GM18520 (cell line): ENCODE results near the gene MYO9A.
"Not testable (repeated sequence)": the region's sequence is repeated elsewhere in the genome, so short reads cannot be mapped to it uniquely, and the experiment has no call there.

Experiments used
- ATAC-seq: cut with Tn5 transposase; IDR thresholded peaks from one replicate; pipeline ENCODE4 v1.9.1; 2021; ENCODE audit not compliant: unreplicated experiment

MYO9A gene

DNA sequence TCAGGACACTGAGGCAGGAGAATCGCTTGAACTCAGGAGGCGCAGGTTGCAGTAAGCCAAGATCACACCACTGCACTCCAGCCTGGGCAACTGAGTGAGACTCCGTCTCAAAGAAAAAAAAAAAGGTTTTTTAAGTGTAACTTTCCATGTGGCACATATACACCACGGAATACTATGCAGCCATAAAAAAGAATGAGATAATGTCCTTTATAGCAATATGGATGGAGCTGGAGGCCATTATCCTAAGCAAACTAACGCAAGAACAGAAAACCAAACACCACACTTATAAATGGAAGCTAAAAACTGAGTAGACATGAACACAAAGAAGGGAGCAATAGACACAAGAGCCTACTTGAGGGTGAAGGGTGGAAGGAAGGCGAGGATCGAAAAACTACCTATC, 64.7 kb downstream of the MYO9A start:
- not testable (repeated sequence) for ATAC-seq

DNA sequence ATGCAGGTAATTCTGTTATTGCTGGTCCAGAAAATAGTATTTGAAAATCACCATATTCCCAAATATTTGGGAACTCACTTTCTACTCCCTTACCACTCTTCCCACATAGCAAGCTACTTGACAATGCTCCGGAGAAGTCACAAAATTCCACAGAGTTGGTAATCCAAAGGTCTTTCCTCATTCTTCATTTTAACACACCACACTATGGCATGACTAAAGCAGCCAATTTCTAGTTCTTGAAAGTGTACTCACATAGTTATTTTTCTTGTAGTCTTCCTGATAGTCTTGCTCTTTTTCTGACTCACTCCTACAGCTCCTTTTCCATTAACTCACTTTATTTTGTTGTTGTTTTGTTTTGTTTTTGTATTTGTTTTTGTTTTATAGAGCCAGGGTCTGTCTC, 67.2 kb downstream of the MYO9A start:
- no peak for ATAC-seq

DNA sequence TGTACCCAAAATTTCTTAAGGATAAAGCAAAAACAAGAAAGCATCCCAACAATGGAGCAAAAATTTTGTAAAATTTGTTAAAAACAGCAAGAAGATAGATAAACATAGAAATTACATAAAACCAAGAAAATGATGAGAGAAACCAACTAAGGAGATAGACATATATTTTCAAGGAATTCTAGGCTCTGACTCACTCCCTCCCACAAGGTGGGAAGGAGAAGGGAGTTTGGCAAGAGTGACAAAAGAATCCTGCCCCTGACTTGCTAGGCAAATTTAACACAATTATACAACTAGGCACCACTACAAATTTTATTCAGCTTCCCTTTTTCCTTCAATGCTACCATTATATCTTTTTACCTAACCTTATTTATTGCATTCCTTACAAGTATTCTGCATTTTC, 70.9 kb downstream of the MYO9A start:
- no peak for ATAC-seq

DNA sequence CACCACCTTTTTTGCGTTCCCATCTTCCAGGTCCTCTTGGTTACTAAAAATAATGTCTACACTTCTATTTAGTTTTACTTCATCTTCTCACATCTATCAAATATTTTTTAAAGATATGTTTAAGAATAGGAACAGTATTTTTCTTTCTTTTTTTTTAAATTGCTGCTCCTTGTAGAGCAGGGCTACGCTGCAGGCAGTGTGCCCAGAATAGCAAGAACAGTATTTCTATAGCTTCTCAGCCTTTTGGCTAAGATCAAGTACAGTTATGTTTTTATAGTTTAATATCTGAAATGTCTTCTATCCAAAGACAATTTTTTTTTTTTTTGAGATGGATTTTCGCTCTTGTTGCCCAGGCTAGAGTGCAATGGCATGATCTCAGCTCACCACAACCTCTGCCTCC, 73.0 kb downstream of the MYO9A start:
- ATAC-seq = no peak

DNA sequence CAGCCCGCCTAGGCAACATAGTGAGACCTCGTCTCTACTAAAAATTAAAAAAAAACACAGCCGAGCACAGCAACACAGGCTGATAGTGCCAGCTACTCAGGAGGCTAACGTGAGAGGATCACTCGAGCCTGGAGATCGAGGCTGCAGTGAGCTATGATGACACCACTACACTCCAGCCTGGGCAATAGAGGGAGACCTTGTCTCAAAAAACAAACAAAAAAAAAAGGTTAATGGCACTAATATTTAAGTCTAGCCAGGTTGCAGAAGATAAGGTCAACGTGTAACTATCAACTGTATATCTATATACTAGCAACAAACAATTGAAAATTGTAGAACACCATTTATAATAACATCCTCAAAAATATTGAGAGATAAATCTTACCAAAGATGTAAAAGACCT, 75.1 kb downstream of the MYO9A start:
- no peak for ATAC-seq

DNA sequence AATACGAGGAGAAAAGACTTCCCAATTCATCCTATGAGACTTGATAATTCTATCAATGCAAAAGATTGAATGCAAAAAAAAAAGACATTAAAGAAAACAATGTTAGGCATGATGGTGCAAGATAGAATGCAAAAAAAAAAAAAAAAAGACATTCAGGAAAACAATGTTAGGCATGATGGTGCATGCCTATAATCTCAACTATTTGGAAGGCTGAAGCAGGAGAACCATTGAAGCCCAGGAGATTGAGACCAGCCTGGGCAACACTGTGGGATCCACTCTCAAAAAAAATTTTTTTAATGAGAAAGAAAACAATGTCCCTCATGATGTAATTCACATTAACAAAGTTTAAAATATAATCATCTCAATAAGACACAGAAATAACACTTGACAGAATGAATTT, 75.9 kb downstream of the MYO9A start:
- no peak for ATAC-seq

DNA sequence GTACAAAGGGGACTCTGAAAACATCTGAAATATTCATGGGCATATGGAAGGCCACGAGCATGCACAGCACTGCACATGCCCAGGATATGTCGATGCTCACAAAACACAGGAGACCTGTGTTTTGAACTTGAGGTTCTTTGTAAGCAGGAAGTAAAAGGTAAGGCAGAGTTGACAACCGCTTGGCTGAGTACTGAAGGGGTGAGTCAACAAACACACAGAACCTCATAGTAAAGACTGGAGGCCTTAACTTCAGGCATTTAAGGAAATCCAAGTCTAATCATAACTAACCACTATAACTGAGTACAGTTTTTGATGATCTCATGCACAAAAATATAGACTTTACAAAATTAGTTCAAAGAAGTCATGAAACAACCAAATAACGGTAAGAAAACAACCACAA, 80.6 kb downstream of the MYO9A start:
- ATAC-seq = no peak

DNA sequence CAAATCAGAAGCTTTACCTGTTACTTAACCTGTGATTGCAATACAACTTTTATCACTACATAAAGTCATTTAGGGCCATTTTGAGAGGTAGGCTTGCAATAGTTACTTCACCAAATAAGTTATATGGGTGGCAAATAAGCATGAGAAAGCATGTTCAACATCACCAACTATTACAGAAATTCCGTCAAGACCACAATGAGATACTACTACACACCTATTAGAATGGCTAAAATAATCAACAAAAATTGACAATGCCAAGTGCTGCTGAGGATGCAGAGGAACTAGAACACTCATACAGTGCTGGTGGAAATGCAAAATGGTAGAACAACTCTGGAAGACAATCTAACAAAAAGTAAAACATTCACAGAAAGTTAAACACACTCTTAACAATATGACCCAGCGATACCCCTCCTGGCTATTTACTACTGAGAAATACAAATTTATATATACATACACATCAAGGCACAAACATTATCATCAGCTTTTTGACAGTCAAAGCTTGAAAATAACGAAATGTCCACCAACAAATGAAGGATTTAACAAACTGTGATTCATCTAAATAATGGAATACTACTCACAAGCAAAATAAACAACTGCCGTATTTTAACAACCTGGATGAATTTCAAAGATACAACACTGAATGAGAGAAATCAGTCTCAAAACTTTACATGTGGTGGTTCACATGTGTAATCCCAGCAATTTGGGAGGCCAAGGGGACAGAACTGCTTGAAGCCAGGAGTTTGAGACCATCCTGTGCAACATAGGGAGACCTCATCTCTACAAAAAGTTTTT, 82.9 kb downstream of the MYO9A start:
- no peak for ATAC-seq

DNA sequence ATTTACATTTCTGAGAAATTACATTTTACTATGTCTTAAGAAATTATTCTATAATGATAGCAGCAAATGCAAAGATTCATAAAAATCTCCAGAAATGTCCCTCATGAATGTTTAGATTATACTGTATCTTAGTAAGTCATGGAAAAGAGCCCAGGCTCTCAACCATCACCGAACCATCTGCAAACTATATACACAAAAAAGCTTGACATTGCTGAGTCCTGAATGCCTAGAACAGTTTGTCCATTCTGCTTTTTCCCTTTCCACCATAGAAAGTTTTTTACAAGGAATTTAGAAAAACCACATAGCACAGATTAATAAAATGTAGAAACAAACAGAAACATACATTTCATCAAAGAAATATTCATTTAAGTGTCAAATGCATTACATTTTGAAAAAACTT, 83.6 kb downstream of the MYO9A start:
- no peak for ATAC-seq

DNA sequence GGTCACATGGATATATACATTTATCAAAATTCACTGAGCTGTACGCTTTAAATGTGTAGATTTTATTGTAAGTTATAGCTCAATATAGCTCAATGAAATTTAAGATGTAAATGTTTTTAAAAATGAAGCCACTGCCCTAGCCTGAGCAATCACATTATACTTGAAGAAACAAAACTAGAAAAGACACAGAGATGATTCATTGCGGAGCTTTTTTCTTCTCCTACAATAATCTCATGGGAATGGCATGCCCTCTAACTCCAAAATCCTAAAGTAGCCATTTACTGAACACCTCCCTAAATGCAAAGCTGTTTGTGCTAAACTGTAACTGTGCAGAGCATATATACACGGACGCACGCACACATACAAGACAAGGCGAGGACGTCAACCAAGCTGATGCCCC, 84.2 kb downstream of the MYO9A start:
- no peak for ATAC-seq

DNA sequence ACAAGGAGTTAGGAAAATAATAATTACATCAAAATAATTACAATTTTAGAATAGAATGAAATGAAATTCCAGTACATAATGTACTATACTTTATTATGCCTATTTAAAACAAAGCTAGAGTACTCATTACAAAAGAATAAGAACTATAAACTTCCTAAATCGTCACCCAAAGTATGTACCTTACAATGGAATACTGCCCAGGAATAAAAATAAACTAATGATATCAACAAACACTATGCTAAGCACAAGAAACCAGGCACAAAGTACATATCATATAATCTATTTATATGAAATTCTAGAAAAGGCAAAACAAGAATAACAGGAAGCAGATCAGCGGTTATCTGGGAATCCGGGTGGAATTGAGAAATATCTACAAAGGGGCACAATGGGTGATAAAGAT, 84.7 kb downstream of the MYO9A start:
- ATAC-seq = no peak

DNA sequence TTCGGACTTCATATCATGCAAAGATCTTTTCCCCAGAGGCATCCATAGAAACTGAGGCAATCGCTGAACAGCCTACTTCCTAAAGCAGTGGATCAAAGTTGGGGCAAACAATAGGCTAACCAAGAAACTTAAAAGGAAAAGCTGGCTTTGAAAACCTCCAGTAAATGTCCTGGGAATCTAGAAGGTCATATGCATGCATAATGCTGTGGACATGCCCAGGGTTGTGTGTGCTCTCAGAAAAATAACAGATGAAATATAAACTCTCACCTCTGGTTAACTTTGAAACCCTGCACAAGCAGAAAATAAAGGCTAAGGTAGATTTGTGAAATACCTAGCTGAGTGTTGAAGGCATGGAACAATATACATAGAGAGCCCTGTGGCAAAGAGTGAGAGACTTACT, 96.3 kb downstream of the MYO9A start:
- ATAC-seq = no peak

DNA sequence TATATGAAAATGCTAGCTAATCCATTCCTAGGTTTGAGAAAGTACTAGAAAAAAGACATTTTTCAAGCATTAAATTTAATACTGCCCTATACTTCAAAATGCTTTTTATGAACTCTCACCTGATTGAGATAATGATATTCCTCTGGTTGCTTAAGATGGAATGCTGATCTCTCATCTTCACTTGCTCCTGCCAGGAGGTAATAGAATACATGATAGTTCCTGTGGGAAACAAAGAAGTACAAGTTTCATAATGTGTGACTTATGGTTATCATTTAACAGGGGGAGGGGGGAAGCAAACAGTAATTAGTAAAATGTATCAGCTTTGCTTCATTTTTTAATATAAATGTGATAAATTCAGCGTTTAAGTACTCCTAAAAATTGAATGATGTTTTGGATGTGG, 97.2 kb downstream of the MYO9A start:
- no peak for ATAC-seq

DNA sequence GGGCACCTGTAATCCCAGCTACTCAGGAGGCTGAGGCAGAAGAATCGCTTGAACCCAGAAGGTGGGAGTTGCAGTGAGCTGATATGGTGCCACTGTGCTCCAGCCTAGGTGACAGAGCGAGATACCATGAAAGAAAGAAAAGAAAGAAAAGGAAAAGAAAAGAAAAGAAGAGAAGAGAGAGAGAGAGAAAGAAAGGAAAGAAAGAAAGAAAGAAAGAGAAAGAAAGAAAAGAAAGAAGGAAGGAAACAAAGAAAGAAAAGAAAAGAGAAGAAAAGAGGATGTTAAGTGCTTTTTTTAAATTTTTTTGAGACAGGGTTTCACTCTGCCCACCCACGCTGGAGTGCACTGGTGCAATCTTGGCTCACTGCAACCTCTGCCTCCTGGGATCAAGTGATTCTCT, 103.4 kb downstream of the MYO9A start:
- ATAC-seq = not testable (repeated sequence)

DNA sequence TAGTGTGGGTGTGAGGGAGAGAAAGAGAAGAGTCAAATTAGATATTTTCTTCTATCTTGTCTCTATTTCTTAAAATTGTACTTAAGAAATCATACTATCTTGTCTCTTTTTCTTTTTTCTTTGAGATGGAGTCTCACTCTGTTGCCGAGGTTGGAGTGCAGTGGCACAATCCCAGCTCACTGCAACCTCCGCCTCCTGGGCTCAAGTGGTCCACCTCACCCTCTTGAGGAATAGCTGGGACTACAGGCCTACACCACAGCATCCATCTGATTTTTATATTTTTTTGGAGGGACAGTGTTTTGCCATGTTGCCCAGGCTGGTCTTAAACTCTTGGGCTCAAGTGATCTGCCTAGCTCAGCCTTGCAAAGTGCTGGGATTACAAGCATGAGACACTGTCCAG, 104.2 kb downstream of the MYO9A start:
- ATAC-seq = no peak

DNA sequence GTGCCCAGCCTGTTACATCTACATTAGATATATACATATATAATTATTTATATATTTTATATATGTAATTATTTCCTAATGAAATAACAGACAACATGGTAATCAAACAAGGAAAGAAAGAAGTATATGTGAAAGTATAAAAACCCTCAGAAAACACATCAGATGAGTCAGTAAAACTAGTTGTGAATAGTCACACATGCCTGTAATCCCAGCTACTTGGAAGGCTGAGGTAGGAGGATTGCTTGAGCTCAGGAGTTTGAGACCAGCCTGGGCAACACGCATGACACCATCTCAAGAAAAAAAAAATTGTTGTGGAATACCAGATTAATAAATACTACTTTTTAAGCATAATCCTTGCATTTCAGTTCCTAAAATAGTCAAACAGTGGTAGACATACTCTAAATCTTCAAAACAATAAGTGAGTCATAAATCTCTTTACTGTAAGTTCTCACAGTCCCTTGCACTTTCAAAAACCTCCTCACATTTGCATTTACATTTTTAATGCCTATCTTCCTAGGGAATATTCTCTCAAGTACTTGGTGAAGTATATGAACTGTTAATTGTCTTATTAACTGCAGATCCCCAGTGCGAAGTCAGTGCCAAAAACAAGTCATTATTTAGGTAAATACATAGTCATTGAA, 106.5 kb downstream of the MYO9A start:
- no peak for ATAC-seq

DNA sequence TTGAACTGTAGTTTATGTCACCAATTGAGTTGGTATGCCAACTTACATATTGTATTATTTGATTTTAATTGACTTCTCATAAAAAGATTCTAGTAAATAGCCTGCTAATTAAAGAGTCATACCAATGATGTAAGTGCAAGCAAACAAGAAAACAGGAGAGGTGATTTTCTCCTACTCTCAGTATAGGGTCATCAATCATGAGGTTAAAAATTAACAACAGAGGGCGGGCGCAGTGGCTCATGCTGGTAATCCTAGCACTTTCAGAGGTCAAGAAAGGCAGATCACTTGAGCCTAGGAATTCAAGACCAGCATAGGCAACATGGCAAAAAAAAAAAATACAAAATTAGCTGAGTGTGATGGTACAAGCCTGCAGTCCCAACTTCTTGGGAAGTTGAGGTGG, 108.7 kb downstream of the MYO9A start:
- no peak for ATAC-seq

DNA sequence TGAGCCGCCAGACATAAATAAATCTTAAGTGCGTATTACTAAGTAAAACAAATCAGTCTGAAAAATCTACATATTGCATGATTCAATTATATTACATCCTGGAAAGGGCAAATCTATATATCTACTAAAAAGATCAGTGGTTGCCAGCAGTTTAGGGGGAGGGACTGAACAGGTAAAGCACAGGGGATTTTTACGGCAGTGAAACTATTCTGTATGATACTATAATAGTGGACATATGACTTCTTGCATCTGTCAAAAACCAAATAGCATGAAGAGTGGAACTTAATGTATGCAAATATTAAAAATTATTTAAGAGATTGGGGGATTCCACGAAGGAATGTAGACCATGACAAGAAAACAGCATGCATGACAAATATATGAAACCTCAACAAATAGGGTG, 111.6 kb downstream of the MYO9A start:
- ATAC-seq = no peak

DNA sequence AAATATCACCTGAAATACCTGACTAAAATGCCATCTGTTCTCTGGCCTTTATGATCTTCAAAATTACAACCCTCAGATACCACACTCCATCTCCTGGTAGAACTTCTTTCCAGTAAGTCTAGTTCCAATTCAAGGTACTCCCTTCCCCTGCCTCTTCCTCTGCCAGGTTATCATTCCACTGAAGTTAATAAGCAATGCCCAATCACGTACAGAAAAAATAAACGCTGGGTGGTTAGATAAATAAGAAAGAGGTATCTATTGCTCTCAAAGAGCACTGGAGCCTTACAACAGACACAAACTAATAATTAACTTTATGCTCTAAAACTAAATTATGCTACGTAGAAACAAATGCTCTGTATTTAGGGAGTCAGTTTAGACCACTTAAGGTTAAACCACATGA, 112.5 kb downstream of the MYO9A start:
- ATAC-seq = no peak

DNA sequence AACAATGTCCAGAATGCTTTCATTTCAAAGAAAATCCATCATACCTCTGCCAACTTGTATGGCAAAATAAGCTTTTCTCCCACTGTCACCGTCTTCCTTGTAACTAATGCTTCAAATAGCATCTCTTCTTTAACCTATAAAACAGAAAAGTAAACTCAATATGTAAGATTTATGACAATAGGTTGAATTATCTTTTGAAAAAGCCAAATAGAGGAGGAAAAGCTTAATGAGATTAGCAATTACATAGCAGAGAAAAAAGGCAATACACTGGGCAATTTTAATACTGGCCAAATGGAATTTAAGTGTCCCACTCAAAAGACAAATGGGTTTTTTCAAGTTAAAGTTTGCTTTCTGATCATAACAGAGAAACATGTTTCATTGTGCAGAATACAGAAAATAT, 118.1 kb downstream of the MYO9A start:
- ATAC-seq = no peak

DNA sequence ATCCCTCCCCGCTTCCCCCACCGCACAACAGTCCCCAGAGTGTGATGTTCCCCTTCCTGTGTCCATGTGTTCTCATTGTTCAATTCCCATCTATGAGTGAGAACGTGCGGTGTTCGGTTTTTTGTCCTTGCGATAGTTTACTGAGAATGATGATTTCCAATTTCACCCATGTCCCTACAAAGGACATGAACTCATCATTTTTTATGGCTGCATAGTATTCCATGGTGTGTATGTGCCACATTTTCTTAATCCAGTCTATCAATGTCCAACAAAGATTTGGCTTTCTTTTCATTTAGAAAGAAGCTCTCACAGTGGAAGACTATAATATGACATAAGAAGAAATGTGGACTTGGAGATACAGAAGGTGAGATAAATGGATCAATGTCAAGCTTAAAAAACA, 119.2 kb downstream of the MYO9A start:
- not testable (repeated sequence) for ATAC-seq

DNA sequence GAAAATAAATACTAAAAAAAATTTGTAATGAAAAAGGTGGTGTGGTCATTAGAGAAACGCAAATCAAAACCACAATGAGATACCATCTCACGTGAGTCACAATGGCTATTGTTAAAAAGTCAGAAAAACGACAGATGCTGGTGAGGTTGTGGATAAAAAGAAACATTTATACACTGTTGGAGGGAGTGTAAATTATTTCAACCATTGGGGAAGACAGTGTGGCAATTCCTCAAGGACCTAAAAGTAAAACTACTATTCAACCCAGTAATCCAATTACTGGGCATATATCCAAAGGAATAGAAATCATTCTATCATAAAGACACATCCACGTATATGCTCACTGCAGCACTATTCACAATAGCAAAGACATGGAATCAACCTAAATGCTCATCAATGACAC, 120.3 kb downstream of the MYO9A start:
- ATAC-seq = no peak

DNA sequence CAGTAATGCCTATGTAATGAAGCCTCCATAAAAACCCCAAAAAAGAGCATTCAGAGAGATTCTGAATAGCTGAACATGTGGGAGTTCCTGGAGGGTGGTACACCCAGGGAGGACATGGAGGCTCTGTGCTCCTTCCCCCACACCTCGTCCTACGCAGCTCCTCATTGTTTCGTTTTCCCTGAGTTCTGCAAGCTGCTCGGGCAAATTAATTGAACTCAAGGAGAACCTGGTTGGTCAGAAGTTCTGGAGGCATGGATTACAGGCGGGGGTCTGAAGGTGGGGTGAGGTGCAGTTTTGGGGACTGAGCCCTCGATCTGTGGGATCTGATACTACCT, 142.2 kb downstream of the MYO9A start:
- no peak for ATAC-seq
